Activated naive CD8-positive, alpha-beta T cell treated with anti-CD3 and anti-CD28 coated beads, Interleukin-2, amount 10 ng/mL, durations not matched to agents 7 days and 5 days (primary cell): ENCODE results near the gene NFASC. TPM values are rescaled to one million over a fixed set of nuclear protein-coding genes. Genes with fewer than 3 reads are reported as not detected.

Source experiments
- ATAC-seq: fragments of 150-1000 bp; cut with Tn5 transposase; one replicate; pipeline ENCODE4 v1.10.0; 2021; ENCODE audit warnings: low read depth, moderate library complexity
- POLR2A ChIA-PET: fragments of 350-600 bp; sonication (Branson Sonifier 250); formaldehyde crosslinking; loops from one replicate; lab custom pipeline; 2021; ENCODE audit warnings: antibody characterized with exemption; lab: Charles Lee
- DNase-seq: peaks from one replicate; pipeline ENCODE4 v3.0.0; 2021
- H3K27ac Mint-ChIP-seq: one replicate; pipeline ENCODE4 v1.8.0; 2022; ENCODE audit warnings: mild to moderate bottlenecking, mixed read lengths
- H3K27me3 Mint-ChIP-seq: one replicate; pipeline ENCODE4 v1.8.0; 2022; ENCODE audit warnings: mild to moderate bottlenecking, moderate library complexity, mixed read lengths
- H3K36me3 Mint-ChIP-seq: one replicate; pipeline ENCODE4 v1.8.0; 2021; ENCODE audit warnings: mild to moderate bottlenecking, mixed read lengths
- H3K4me1 Mint-ChIP-seq: one replicate; pipeline ENCODE4 v1.8.0; 2021; ENCODE audit warnings: mixed read lengths
- H3K4me3 Mint-ChIP-seq: one replicate; pipeline ENCODE4 v1.8.0; 2022; ENCODE audit warnings: mild to moderate bottlenecking, moderate library complexity, mixed read lengths
- H3K9me3 Mint-ChIP-seq: one replicate; pipeline ENCODE4 v1.8.0; 2021; ENCODE audit warnings: mixed read lengths
- total RNA-seq, 2 experiments: library from RNA; stranded (reverse); gene quantifications; one replicate each; pipeline ENCODE4 v1.2.3, GENCODE V29; 2021

The NFASC gene
- total RNA-seq, 2 experiments from 2014 or later = 0.14 to 0.31 TPM

- H3K9me3 Mint-ChIP-seq = no peaks in the 10 kb centered on the region
- POLR2A ChIA-PET = no interaction called here
- ATAC-seq (no peak), DNase-seq (no peak)
- no peaks in the 10 kb centered on the region for H3K36me3 Mint-ChIP-seq
- H3K27me3 Mint-ChIP-seq = no peaks in the 10 kb centered on the region
- H3K4me1 Mint-ChIP-seq = no peaks in the 10 kb centered on the region
- H3K4me3 Mint-ChIP-seq = no peak overlapping the region
- H3K27ac Mint-ChIP-seq = no peak overlapping the region
Measured at GRCh38 chr1:205016584-205016983, 145.9 kb downstream of the NFASC start.

- Mint-ChIP-seq H3K9me3 (no peaks in the 10 kb centered on the region), H3K27me3 (no peaks in the 10 kb centered on the region), H3K4me1 (no peaks in the 10 kb centered on the region), H3K27ac (no peak overlapping the region), H3K4me3 (no peak overlapping the region), H3K36me3 (no peaks in the 10 kb centered on the region)
- no peak for DNase-seq
- no peak for ATAC-seq
- POLR2A ChIA-PET = no interaction called here
Measured at GRCh38 chr1:205017001-205017400, 146.3 kb downstream of the NFASC start.

GRCh38 chr1:205017766-205018165, 147.1 kb downstream of the NFASC start:
- Mint-ChIP-seq H3K4me3 (no peak overlapping the region), H3K36me3 (no peaks in the 10 kb centered on the region), H3K9me3 (no peaks in the 10 kb centered on the region), H3K27ac (no peak overlapping the region), H3K4me1 (no peaks in the 10 kb centered on the region), H3K27me3 (no peaks in the 10 kb centered on the region)
- POLR2A ChIA-PET = no interaction called here
- ATAC-seq (no peak), DNase-seq (no peak)

- DNase-seq = no peak
- Mint-ChIP-seq H3K4me3 (no peak overlapping the region), H3K36me3 (no peaks in the 10 kb centered on the region), H3K4me1 (no peaks in the 10 kb centered on the region), H3K27me3 (no peaks in the 10 kb centered on the region), H3K9me3 (no peaks in the 10 kb centered on the region), H3K27ac (no peak overlapping the region)
- POLR2A ChIA-PET = no interaction called here
- no peak for ATAC-seq
Measured at GRCh38 chr1:205018381-205018780, 147.7 kb downstream of the NFASC start.

- H3K4me3 Mint-ChIP-seq = no peak overlapping the region
- no peaks in the 10 kb centered on the region for H3K9me3 Mint-ChIP-seq
- no peaks in the 10 kb centered on the region for H3K36me3 Mint-ChIP-seq
- no peak for DNase-seq
- H3K4me1 Mint-ChIP-seq = no peaks in the 10 kb centered on the region
- POLR2A ChIA-PET = no interaction called here
- H3K27me3 Mint-ChIP-seq = no peaks in the 10 kb centered on the region
- ATAC-seq = no peak
- no peak overlapping the region for H3K27ac Mint-ChIP-seq
Measured at GRCh38 chr1:205020466-205020865, 149.8 kb downstream of the NFASC start.

GRCh38 chr1:205024679-205025078, 154.0 kb downstream of the NFASC start:
- Mint-ChIP-seq H3K4me3 (no peak overlapping the region), H3K27me3 (peaks cover 2% of the 10 kb centered on the region), H3K27ac (no peak overlapping the region), H3K36me3 (no peaks in the 10 kb centered on the region), H3K9me3 (no peaks in the 10 kb centered on the region), H3K4me1 (no peaks in the 10 kb centered on the region)
- DNase-seq (no peak), ATAC-seq (no peak)
- POLR2A ChIA-PET = no interaction called here

- Mint-ChIP-seq H3K27me3 (peaks cover 6% of the 10 kb centered on the region), H3K4me1 (no peaks in the 10 kb centered on the region), H3K4me3 (no peak overlapping the region), H3K27ac (no peak overlapping the region), H3K9me3 (no peaks in the 10 kb centered on the region), H3K36me3 (no peaks in the 10 kb centered on the region)
- POLR2A ChIA-PET = interaction anchor here (0.7 kb wide), 1 partner anchor 238 kb away, joined by 3 read pairs; no protein-coding TSS in a partner anchor
- ATAC-seq = no peak
- DNase-seq = no peak
Measured at GRCh38 chr1:205025239-205025638, 154.6 kb downstream of the NFASC start.

DNA sequence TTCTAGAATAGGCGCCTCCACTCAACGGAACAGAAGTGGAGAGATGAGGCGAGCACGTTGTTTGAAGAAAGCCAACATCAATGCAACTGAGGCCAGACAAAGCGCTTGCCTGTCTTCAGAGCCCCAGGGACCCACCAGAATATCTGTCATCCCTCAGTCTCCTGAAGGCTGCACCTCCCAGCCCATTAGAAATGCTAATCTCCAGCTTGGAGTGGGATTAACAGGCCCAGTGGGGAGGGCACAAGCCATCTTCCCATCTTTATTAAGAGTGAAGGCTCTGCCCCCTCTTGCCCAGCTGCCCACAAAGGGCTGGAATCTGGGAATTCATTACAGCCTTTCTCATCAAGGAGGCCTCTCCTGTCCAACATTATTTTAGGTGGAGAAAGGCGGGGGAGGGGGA, 155.5 kb downstream of the NFASC start:
- no peaks in the 10 kb centered on the region for H3K9me3 Mint-ChIP-seq
- POLR2A ChIA-PET = interaction anchor here (0.7 kb wide), 1 partner anchor 237 kb away, joined by 3 read pairs; no protein-coding TSS in a partner anchor
- ATAC-seq (no peak), DNase-seq (no peak)
- H3K27me3 Mint-ChIP-seq = peaks cover 7% of the 10 kb centered on the region
- no peaks in the 10 kb centered on the region for H3K36me3 Mint-ChIP-seq
- H3K27ac Mint-ChIP-seq = no peak overlapping the region
- H3K4me1 Mint-ChIP-seq = no peaks in the 10 kb centered on the region
- H3K4me3 Mint-ChIP-seq = no peak overlapping the region

DNA sequence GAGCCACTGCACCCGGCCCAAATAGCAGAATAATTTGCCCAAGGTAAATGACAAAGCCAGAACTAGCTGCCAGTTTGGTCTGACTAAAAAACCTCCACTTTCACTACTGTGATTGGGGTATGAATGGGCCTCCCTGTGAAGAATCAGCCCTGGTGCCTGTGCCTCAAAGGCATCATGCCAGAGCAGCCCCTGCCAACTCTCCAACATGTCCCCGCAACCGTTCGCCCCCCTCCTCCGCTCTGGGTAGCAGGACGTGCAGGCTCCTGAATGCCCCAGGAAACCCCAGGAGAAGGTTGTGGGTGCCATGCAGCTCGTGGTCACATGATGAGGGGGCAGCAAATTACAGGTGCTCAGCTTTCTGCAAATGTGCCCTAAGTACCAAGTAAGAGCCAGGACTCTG, 157.7 kb downstream of the NFASC start:
- no peak for ATAC-seq
- no peak overlapping the region for H3K4me3 Mint-ChIP-seq
- no peak overlapping the region for H3K27ac Mint-ChIP-seq
- H3K27me3 Mint-ChIP-seq = peaks cover 9% of the 10 kb centered on the region
- H3K9me3 Mint-ChIP-seq = no peaks in the 10 kb centered on the region
- no peaks in the 10 kb centered on the region for H3K4me1 Mint-ChIP-seq
- H3K36me3 Mint-ChIP-seq = no peaks in the 10 kb centered on the region
- POLR2A ChIA-PET = no interaction called here
- DNase-seq = no peak

DNA sequence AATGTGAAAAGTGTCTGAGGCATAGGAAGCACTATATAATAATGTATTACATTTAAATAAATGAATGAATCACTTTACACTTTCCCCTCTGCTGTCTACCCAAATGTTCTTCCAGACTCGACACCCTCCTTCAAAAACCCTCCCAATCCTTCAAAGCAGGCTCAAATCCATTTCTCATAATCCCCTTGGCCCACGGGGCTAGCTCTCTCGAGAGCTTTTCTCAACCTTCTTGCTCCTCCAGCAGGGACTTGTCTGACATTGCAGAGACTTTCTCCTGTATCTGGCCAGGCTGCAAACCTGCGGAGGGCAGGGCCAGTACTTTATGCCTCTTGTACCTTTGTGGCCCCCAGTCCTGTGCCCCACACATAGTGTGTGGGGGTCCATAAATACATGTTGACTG, 158.3 kb downstream of the NFASC start:
- H3K36me3 Mint-ChIP-seq = no peaks in the 10 kb centered on the region
- no peak overlapping the region for H3K27ac Mint-ChIP-seq
- no peaks in the 10 kb centered on the region for H3K9me3 Mint-ChIP-seq
- ATAC-seq (no peak), DNase-seq (no peak)
- no peak overlapping the region for H3K4me3 Mint-ChIP-seq
- POLR2A ChIA-PET = no interaction called here
- H3K27me3 Mint-ChIP-seq = peaks cover 12% of the 10 kb centered on the region
- no peaks in the 10 kb centered on the region for H3K4me1 Mint-ChIP-seq

DNA sequence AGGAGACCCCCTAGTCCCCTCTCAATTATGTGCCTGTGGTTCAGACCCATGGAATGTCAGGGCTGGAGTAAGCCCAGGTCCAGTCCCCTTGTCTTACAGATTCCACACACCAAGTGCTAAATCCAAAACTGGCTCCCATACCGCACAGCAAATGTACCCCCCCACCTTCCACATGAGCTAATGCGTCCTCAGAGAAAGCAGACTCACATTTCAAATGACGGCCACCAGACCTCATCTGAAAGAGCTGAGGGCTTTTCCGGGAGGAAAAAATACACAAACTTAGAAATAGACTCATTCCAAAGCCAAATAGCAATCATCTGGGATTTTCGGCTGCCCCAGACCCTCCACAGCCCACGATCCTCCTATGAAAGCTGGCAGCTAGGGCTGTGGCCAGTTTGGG, 159.6 kb downstream of the NFASC start:
- Mint-ChIP-seq H3K9me3 (no peaks in the 10 kb centered on the region), H3K36me3 (no peaks in the 10 kb centered on the region), H3K4me3 (no peak overlapping the region), H3K27me3 (peaks cover 14% of the 10 kb centered on the region), H3K4me1 (no peaks in the 10 kb centered on the region), H3K27ac (no peak overlapping the region)
- no peak for ATAC-seq
- DNase-seq = no peak
- POLR2A ChIA-PET = no interaction called here

DNA sequence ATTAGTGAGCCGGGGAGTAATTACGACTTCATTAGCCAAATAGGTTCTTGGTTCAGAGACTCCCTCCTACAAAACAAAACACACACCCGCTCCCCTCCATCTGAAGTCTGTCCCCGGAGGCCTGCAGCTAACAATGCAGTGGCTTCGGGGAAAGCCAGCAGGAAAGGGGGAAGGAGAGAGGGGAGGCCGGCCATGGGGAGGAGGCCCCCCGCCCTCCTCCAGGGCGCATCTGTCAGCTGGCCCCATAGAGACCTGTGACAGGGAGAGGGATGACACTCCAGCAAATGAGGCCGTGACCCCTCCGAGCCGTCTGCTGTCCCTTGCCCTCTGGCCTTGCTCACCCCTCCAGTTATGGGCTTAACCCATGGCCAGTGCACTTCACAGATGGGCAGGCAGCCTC, 160.2 kb downstream of the NFASC start:
- Mint-ChIP-seq H3K27me3 (peaks cover 14% of the 10 kb centered on the region), H3K4me3 (no peak overlapping the region), H3K9me3 (no peaks in the 10 kb centered on the region), H3K36me3 (no peaks in the 10 kb centered on the region), H3K4me1 (no peaks in the 10 kb centered on the region), H3K27ac (no peak overlapping the region)
- ATAC-seq (no peak), DNase-seq (no peak)
- POLR2A ChIA-PET = no interaction called here

- Mint-ChIP-seq H3K4me1 (no peaks in the 10 kb centered on the region), H3K9me3 (no peaks in the 10 kb centered on the region), H3K27me3 (peaks cover 19% of the 10 kb centered on the region), H3K27ac (no peak overlapping the region), H3K36me3 (no peaks in the 10 kb centered on the region), H3K4me3 (no peak overlapping the region)
- POLR2A ChIA-PET = no interaction called here
- no peak for ATAC-seq
- DNase-seq = no peak
Measured at GRCh38 chr1:205032508-205032907, 161.8 kb downstream of the NFASC start.

DNA sequence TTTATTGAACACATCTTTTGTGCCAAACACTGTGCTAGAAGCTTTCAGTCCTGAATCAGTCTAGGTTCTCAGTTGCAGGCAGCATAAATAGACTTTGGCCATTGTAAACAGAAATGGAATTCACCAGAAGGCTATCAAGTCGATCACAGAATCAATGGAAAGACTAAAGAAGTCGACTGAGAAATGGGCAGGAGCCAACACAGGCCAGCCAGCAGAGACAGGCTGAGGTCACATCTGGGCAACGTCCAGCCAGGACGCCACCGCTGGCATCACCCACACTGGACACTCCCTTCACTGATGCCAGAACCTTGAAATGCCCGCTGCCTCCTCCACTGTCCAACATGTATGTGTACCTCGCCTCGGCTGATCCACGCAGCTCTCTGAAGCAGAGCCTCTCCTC, 166.9 kb downstream of the NFASC start:
- Mint-ChIP-seq H3K27me3 (peaks cover 40% of the 10 kb centered on the region), H3K4me1 (no peaks in the 10 kb centered on the region), H3K4me3 (no peak overlapping the region), H3K27ac (no peak overlapping the region), H3K9me3 (no peaks in the 10 kb centered on the region), H3K36me3 (no peaks in the 10 kb centered on the region)
- no peak for ATAC-seq
- DNase-seq = no peak
- POLR2A ChIA-PET = no interaction called here
